ENCODE measurements around the gene TBC1D9B.

Gene TBC1D9B

DNA sequence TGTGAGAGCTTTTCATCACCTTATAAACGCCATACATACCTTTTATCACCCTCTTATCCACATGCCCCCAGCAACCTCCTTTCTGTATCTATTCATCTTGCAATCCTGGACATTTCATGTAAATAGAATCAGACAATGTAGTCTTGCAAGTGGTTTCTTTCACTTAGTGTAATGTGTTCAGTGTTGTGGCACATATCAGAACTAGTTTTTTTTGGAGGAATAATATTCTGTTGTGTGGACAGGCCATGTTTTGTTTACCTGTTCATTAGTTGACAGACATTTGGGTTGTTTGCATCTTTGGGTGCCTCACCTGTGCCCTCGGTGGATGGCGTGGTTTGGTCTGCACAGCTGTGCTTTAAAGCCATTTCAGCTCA is 85.7 kb downstream of the TBC1D9B start:
- TF ChIP-seq NFIC (IDR thresholded peaks at IDR 0.05) (no peak), TCF12 (IDR thresholded peaks at IDR 0.05; ENCODE audit: low read depth) (no peak), FOXM1 (IDR thresholded peaks at IDR 0.05; ENCODE audit: borderline replicate concordance, low read depth) (no peak), YY1 (IDR thresholded peaks at IDR 0.05; ENCODE audit: low read depth) (no peak), CEBPB (IDR thresholded peaks at IDR 0.05) (no peak), MAX (IDR thresholded peaks at IDR 0.05) (no peak), EGR1 (IDR thresholded peaks at IDR 0.05) (no peak), CREB1 (IDR thresholded peaks at IDR 0.05; ENCODE audit: low read depth) (no peak), TAF1 (IDR thresholded peaks at IDR 0.05; ENCODE audit: low read depth) (no peak), TEAD4 (IDR thresholded peaks at IDR 0.05) (no peak), EP300 (IDR thresholded peaks at IDR 0.05; ENCODE audit: borderline replicate concordance) (no peak), ZBTB7A (IDR thresholded peaks at IDR 0.05; ENCODE audit: low read depth) (no peak), REST (IDR thresholded peaks at IDR 0.05; ENCODE audit: low read depth) (no peak), RAD21 (IDR thresholded peaks at IDR 0.05; ENCODE audit: low read depth) (no peak)
- TF ChIP-seq, protein P1, sequence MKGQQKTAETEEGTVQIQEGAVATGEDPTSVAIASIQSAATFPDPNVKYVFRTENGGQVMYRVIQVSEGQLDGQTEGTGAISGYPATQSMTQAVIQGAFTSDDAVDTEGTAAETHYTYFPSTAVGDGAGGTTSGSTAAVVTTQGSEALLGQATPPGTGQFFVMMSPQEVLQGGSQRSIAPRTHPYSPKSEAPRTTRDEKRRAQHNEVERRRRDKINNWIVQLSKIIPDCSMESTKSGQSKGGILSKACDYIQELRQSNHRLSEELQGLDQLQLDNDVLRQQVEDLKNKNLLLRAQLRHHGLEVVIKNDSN (IDR thresholded peaks at IDR 0.05) = no peak

- 0 out of 2 replicates have a peak, but pooled peaks have one; percentile 7 for TF ChIP-seq CEBPB (IDR thresholded peaks at IDR 0.05)
- 0 out of 2 replicates have a peak, but pooled peaks have one; percentile 20 for TF ChIP-seq FOXM1 (IDR thresholded peaks at IDR 0.05; ENCODE audit: borderline replicate concordance, low read depth)
- peak; percentile 46; the same call in 1 of the 2 replicates for TF ChIP-seq CREB1 (IDR thresholded peaks at IDR 0.05; ENCODE audit: low read depth)
- TF ChIP-seq MAX (IDR thresholded peaks at IDR 0.05) = peak; percentile 72
- TF ChIP-seq REST (IDR thresholded peaks at IDR 0.05; ENCODE audit: low read depth) = no peak
- TF ChIP-seq TCF12 (IDR thresholded peaks at IDR 0.05; ENCODE audit: low read depth) = peak; percentile 68
- TF ChIP-seq ZBTB7A (IDR thresholded peaks at IDR 0.05; ENCODE audit: low read depth) = no peak
- peak; percentile 36; the same call in 1 of the 2 replicates for TF ChIP-seq EP300 (IDR thresholded peaks at IDR 0.05; ENCODE audit: borderline replicate concordance)
- peak; percentile 87 for TF ChIP-seq NFIC (IDR thresholded peaks at IDR 0.05)
- 0 out of 2 replicates have a peak, but pooled peaks have one; percentile 12 for TF ChIP-seq EGR1 (IDR thresholded peaks at IDR 0.05)
- peak; percentile 53; the same call in 1 of the 2 replicates for TF ChIP-seq YY1 (IDR thresholded peaks at IDR 0.05; ENCODE audit: low read depth)
- TF ChIP-seq, protein P1 (IDR thresholded peaks at IDR 0.05) = no peak; the same call in none of the 2 replicates
- peak; percentile 3; the same call in 1 of the 2 replicates for TF ChIP-seq TEAD4 (IDR thresholded peaks at IDR 0.05)
- TF ChIP-seq TAF1 (IDR thresholded peaks at IDR 0.05; ENCODE audit: low read depth) = peak; percentile 67; the same call in 1 of the 2 replicates
- peak; percentile 1; the same call in 1 of the 2 replicates for TF ChIP-seq RAD21 (IDR thresholded peaks at IDR 0.05; ENCODE audit: low read depth)
These were observed 86.2 kb downstream of the TBC1D9B start for GRCh38 chr5:179821298-179822058.

- TF ChIP-seq CREB1 (IDR thresholded peaks at IDR 0.05; ENCODE audit: low read depth) (no peak), TEAD4 (IDR thresholded peaks at IDR 0.05) (no peak), MAX (IDR thresholded peaks at IDR 0.05) (no peak; the same call in 1 of the 2 replicates), CEBPB (IDR thresholded peaks at IDR 0.05) (no peak), REST (IDR thresholded peaks at IDR 0.05; ENCODE audit: low read depth) (no peak), NFIC (IDR thresholded peaks at IDR 0.05) (peak; percentile 54), EGR1 (IDR thresholded peaks at IDR 0.05) (peak; percentile 50), FOXM1 (IDR thresholded peaks at IDR 0.05; ENCODE audit: borderline replicate concordance, low read depth) (no peak), TAF1 (IDR thresholded peaks at IDR 0.05; ENCODE audit: low read depth) (peak; percentile 84), ZBTB7A (IDR thresholded peaks at IDR 0.05; ENCODE audit: low read depth) (peak; percentile 96; the same call in 1 of the 2 replicates), RAD21 (IDR thresholded peaks at IDR 0.05; ENCODE audit: low read depth) (no peak), YY1 (IDR thresholded peaks at IDR 0.05; ENCODE audit: low read depth) (peak; percentile 55), TCF12 (IDR thresholded peaks at IDR 0.05; ENCODE audit: low read depth) (peak; percentile 51; the same call in 1 of the 2 replicates), EP300 (IDR thresholded peaks at IDR 0.05; ENCODE audit: borderline replicate concordance) (peak; percentile 56; the same call in 1 of the 2 replicates)
- TF ChIP-seq, protein P1 (IDR thresholded peaks at IDR 0.05) = no peak
These were observed 87.0 kb downstream of the TBC1D9B start, which contains the start of gene SQSTM1 for GRCh38 chr5:179820483-179821297. Gene SQSTM1, plus strand, starts transcription at chr5:179820905. Its CDS starts 32 bp downstream, at chr5:179820937.
